GM03348 (cell line): ENCODE data around the gene STOML2.

ENCODE experiments used
- DNase-seq: peaks from one replicate; pipeline ENCODE4 v3.0.0; 2012; ENCODE audit warnings: low spot score

The STOML2 gene

DNA sequence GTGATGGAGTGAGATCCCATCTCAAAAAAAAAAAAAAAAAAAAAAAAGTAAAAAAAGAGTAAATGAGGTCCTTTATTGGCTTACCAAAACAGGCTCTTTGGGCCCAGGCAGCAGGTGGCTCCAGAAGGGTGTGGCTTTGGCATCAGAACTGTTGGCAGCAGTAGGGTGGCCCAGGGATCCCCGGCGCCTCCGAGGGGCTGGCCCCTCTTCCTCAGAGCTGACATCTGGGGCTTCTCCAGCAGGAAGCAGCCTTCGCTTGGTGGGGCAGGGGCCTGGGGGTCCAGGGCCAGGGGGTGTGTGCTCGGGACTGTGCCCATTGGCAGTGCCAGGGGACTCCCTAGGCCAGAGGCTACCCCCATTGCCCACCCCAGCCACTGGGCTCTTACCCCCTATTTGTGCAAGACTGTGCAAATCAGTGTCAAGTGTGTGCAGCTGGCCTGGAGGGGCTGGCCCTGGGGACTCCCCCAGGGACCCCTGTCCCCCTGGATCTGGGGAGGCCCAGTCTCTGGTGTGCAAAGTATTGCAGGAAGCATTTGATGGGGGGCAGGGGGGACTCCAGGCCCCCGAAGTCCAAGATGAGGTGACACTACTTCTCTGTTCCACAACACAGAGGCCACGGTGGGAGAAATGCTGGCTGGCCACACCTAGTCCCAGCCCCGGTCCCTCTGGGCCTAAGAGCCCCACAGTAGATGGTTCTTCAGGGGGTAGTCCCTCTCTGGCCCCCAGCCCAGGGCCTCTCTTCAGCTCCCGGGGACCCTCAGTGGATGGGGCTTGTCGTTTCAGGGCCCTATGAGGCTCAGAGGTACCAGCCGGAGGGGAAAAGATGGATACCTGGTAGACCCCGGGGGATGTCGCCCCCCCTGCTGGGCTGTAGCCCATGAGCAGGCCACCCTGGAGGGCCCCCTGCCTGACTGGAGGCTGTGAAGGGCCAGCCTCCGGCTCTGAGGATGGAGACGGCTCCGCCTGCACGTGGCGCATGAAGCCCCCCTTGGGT, 4.7 kb upstream of the STOML2 start:
- no peak for DNase-seq

DNA sequence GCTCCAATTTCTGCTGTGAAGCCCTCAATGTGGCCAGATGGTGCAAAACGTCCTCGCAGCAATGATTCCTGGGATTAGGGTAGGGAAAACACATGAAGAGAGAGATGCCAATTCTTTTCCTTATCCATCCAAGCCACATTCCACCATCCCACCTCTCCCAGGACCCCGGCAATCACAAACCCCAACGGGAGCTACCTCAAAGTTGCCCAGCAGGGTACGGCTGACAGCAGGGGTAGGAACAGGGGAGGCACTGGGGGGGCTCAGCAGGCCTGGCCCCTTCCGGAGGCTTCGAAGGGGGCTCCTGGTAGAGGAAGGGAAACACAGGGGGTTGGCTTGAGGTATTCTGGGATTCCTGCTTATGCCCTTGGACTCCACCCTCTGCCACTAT, 3.4 kb upstream of the STOML2 start:
- DNase-seq: no peak

DNA sequence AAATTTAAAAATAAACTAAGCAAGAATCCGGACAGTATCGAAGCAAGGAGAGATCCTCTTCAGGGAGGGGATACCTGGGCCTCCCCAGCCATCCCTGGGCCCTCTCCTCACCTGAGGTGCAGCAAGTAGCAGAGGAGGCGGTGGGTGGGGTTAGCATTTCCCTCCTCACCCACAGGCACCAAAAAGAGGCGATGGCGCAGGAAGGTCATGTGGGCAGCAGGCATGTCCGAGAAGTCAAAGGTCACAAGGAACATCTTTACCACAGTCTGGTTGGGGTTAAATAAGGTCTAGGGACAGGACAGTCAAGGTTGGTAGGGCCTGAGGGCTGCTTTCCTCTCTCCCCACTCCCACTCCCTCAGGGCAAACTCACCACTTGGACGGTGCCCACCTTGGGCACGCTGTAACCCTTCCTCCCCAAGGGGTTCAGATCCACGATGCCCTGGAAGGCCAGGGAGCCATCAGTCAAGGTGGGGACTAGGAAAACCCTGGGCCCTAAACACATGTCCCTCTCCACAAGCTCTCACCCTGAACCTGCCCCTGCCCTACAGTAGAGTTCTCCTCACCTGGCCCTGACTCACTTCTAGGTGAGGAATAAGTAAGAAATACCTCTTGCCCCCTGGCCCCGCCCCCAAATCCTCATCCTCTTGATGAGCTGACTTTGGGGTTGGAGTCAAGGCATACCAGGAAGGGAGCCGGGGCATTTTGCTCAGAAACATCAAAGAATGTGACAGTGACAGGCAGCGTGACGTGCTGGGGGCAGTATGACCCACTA, 2.8 kb upstream of the STOML2 start:
- DNase-seq: no peak

DNA sequence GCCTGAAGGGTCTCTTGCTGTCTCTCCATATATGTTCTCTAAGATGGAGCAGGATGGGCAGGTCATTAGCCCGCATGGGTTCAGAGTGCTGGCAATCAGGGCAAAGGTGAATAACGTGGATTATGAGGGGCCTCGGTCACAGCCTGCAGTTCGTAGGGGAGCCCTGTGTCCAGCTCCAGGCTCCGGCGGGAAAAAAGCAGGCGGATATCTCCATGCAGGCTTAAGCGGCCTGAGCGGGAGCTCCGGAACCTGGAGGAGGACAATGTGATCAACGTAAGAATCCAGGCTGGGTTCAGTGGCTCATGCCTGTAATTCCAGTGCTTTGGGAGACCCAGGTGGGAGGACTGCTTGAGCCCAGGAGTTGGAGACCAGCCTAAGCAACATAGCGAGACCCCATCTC, 2.2 kb upstream of the STOML2 start:
- DNase-seq: no peak

GRCh38 chr9:35104586-35104985, 1.7 kb upstream of the STOML2 start:
- no peak for DNase-seq

DNA sequence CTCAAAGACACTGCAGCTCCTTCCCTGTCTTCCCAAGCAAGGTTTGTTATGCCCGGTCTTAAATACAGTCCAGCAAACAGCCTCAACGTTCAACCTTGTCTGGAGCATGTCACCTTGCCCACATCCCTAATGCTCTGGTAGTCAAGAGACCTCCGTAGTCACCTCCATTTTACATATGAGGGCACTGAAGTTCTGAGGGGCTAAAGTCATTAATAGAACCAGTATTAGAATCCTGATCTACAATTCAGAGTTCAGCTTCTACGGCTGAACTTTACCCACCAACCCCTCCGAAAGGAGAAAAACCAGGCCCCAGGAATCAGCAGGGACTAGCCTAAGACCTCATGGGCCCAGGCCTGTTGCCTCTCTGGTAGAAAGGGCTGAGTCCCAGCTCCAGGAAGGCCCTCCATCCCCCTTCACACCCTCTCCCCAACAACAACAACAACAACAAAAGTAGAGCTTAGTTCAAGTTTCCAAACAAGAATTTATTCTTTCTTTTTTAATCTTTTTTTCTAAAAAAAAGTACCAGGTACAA, 795 bp upstream of the STOML2 start:
- no peak for DNase-seq

GRCh38 chr9:35102465-35102768, 514 bp downstream of the STOML2 start:
- DNase-seq: peak; percentile 26

GRCh38 chr9:35097573-35097972, 5.4 kb downstream of the STOML2 start:
- no peak for DNase-seq

- DNase-seq: peak; percentile 92
Measured at GRCh38 chr9:35096035-35096849, 6.7 kb downstream of the STOML2 start, which contains the start of gene PIGO. TSS of gene PIGO (minus strand) at chr9:35096591. CDS start at chr9:35095565, 1,026 bp downstream.

- no peak for DNase-seq
Measured at GRCh38 chr9:35091536-35091935, 11.4 kb downstream of the STOML2 start.

DNA sequence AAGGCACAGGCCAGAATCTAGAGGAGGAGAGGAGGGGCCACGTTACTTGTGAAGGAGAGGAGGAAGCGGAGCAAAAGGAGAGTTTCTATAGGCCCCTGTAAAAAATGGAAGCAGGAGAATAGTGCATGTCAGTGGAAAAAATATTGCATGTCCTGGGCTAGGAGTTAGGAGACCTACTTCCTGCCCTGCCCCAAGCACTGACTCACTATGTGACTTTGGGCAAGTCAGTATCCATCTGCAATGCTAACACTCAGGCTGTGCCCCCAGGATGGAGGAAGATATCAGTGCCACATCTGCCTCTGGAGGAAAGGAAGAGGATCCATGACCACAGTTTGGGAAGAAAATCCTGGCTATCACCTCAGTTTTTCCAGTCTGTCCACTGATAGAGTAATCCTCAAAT, 13.5 kb downstream of the STOML2 start:
- DNase-seq: no peak

DNA sequence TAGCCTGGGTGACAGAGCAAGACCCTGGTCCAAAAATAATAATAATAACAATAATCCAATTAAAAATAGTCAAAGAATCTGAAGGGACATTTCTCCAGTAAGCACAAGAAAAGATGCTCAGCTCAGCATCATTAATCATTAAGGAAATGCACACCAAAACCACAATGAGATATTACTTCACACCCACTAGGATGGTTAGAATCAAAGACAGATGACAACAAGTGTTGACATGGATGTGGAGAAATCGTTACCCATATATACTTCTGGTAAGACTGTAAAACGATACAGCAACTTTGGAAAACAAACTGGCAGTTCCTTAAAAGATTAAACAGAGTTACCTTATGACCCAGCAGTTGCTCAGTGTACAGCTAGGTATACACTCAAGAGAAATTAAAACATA, 17.9 kb downstream of the STOML2 start:
- DNase-seq: no peak

DNA sequence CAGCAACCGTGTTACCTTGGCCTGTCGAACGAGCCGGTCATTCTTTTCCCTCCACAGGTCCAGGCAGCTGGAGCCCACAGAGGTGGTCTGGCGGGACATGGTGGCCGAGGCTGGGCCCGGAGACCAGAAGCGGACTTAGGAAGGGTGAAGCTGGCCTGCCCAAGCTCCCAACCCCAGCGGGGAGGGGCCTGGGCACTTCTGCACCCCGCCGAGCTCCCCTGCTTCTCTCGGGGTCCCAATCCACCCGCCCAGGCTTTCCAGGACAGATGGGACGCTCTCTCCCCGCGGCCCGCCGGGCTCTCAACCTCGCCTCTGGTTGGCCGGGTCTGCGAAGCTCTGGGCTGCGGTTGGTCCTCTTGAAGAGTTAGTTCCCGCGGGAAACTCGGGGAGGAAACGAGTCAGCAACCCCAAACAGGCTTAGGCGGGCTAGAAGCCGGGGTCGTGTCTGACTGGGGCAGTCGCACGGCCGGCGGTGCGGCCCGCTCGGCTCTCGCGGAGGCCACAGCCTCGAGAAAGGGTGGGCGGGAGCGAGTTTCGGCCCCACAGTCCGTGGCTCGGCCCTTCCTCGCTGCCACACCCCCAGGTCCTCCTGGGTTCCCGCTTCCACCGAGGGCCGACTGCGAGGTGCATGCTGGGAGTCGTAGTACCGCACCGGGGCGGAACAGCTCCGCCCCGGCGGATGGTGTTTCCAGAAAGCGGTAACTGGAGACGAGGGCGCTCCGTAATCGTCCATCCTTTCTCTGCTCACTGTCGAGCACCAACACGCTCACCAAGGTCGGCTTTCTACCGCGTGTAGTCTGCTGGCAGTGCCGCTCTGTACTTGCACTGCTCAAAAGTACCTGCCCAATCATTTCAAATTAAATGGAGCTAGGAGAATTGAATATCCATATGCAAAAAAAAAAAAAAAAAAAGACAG, 23.2 kb downstream of the STOML2 start, which contains the start of gene FANCG:
TSS of gene FANCG (minus strand) at position 517 of the 916 bp plus-strand sequence. CDS start at position 99, 418 bp downstream.
- peak; percentile 95 for DNase-seq

GRCh38 chr9:35079041-35079425, 23.9 kb downstream of the STOML2 start:
- no peak for DNase-seq

- DNase-seq: no peak
Measured at GRCh38 chr9:35078066-35078465, 24.9 kb downstream of the STOML2 start.

DNA sequence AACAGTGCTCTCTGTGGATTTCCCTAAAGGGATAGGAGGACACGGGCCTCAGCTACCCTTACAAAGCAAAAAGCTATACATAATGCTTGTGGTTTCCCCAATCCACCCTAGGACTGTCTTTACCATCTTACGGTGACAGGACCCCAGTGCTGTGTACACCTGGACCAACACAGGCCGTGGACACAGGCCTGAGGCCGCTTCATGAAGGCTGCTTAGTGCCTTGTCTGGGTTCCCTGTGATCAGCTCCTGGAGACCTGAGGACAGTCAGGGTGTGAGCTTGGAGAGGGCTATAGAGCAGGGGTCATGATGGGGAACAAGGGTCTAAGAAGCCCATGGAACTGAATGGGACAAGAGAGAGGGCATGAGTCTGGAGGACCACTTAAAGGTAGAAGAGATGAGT, 26.1 kb downstream of the STOML2 start:
- no peak for DNase-seq

GRCh38 chr9:35075358-35075757, 27.6 kb downstream of the STOML2 start:
- DNase-seq: no peak

GRCh38 chr9:35074791-35075190, 28.1 kb downstream of the STOML2 start:
- no peak for DNase-seq

DNA sequence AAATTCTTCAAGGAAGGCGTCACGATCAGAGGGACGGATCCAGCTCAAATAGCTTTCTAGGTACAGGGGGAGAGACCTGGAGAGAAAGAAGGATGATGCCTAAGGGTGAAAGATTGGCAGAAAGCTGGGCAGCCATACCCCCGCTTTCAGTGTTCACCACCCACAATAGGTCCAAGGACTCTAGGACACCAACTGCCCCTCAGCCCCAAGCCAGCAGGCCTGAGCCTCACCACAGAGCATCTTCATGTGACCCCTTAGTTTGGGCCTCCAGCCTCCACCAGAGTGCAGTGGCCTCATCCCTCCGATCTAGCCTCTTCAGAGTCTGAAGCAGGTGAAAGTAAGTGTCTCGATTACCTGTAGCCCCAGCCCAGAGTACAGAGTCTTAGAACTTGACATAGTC, 28.8 kb downstream of the STOML2 start:
- no peak for DNase-seq

GRCh38 chr9:35073279-35073612, 29.7 kb downstream of the STOML2 start:
- no peak for DNase-seq
